Coronary artery (tissue), 2 donors: ENCODE data around the gene DMXL1.
A peak's percentile ranks its signal among the peaks of the same experiment; 100 is the strongest.

ENCODE experiments used
- DNase-seq: peaks from one replicate; pipeline ENCODE4 v3.0.0-alpha.2; 2017; ENCODE audit warnings: low spot score
- H3K27ac ChIP-seq, 2 donors: fragments of 200-600 bp; sonication (generic); one replicate each; pipeline ENCODE4 v1.5.1; 2016 to 2019
- H3K4me3 ChIP-seq: fragments of 200-600 bp; sonication (generic); 2 replicates; pipeline ENCODE4 v1.5.1; 2016; ENCODE audit warnings: mild to moderate bottlenecking, moderate library complexity
- CTCF ChIP-seq: fragments of 200-600 bp; sonication (generic); IDR thresholded peaks from one replicate; pipeline ENCODE4 v1.5.1; 2019; ENCODE audit warnings: antibody characterized with exemption

Gene DMXL1

GRCh38 chr5:119255571-119256356 is 184.9 kb downstream of the DMXL1 start:
- no peak for DNase-seq
- H3K4me3 ChIP-seq: no peak overlapping the region
- H3K27ac ChIP-seq: no peak overlapping the region
- no peak for TF ChIP-seq CTCF

GRCh38 chr5:119257613-119258012 is 186.7 kb downstream of the DMXL1 start:
- no peak overlapping the region for H3K27ac ChIP-seq
- TF ChIP-seq CTCF: no peak
- no peak for DNase-seq
- no peak overlapping the region for H3K4me3 ChIP-seq

- Histone ChIP-seq H3K4me3 (no peak overlapping the region), H3K27ac (no peak overlapping the region)
- DNase-seq: no peak
- no peak for TF ChIP-seq CTCF
These were observed 192.8 kb downstream of the DMXL1 start for GRCh38 chr5:119263639-119264038.

GRCh38 chr5:119264186-119264585 is 193.3 kb downstream of the DMXL1 start:
- DNase-seq: no peak
- H3K4me3 ChIP-seq: no peak overlapping the region
- TF ChIP-seq CTCF: no peak
- H3K27ac ChIP-seq: no peak overlapping the region

GRCh38 chr5:119267958-119268386 is 197.1 kb downstream of the DMXL1 start:
- Histone ChIP-seq H3K4me3 (peak overlapping the region; percentile 92), H3K27ac (peak overlapping the region; percentile 87 to 97)
- TF ChIP-seq CTCF: no peak
- peak; percentile 97 for DNase-seq

- Histone ChIP-seq H3K4me3 (peak overlapping the region; percentile 92), H3K27ac (peak overlapping the region; percentile 87 to 97)
- no peak for TF ChIP-seq CTCF
- DNase-seq: peak; percentile 98
These were observed 197.6 kb downstream of the DMXL1 start for GRCh38 chr5:119268387-119269060.
